ENCODE measurements around the gene PLEKHA7.

Gene PLEKHA7

DNA sequence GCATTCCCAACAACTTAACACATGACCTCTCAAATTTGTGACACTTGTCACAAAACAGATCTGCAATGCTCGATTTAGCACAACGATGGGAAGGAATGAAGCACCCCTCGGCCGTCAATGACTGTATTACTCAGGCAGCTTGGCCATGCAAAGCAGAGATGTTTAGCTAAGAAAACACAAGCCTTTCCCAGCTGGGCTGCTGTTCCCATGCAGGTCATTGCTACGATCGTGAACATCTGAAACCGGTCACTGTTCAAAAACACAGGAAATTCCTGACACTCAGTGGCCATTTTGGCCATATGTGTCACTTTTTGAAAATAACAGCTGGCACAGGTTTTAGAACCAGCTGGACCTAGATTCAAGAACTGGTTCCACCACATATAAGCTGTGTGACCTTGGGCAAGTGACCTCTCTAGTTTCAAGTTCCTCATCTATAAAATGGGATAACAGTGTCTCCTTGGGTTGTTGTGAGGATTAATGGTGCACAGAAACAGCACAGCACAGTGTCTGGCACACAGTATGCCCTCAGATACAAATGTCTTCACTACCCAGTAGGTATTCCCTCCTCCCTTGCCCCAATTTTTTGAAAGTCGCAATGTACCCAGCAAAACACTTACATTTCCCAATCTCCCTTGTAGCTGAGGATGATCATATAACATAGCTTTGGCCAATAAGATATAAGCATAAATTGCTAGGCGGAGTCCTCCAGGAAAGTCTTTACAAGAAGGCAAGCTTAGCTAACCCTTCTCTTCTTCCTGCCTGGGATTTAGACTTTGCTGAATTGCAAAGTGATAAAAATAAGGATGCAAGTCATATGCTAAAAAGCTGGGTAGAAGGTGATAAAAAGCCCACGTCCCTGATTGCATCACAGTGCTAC is 182.7 kb downstream of the PLEKHA7 start:
- TF ChIP-seq ZNF565 (CRISPR knock-in tag; conservative IDR thresholded peaks at IDR 0.05; ENCODE audit: low read depth) (no peak), CSDC2 (CRISPR knock-in tag; IDR thresholded peaks at IDR 0.05) (no peak), ISL1 (CRISPR knock-in tag; IDR thresholded peaks at IDR 0.05) (no peak)
- TF ChIP-seq, protein P1, sequence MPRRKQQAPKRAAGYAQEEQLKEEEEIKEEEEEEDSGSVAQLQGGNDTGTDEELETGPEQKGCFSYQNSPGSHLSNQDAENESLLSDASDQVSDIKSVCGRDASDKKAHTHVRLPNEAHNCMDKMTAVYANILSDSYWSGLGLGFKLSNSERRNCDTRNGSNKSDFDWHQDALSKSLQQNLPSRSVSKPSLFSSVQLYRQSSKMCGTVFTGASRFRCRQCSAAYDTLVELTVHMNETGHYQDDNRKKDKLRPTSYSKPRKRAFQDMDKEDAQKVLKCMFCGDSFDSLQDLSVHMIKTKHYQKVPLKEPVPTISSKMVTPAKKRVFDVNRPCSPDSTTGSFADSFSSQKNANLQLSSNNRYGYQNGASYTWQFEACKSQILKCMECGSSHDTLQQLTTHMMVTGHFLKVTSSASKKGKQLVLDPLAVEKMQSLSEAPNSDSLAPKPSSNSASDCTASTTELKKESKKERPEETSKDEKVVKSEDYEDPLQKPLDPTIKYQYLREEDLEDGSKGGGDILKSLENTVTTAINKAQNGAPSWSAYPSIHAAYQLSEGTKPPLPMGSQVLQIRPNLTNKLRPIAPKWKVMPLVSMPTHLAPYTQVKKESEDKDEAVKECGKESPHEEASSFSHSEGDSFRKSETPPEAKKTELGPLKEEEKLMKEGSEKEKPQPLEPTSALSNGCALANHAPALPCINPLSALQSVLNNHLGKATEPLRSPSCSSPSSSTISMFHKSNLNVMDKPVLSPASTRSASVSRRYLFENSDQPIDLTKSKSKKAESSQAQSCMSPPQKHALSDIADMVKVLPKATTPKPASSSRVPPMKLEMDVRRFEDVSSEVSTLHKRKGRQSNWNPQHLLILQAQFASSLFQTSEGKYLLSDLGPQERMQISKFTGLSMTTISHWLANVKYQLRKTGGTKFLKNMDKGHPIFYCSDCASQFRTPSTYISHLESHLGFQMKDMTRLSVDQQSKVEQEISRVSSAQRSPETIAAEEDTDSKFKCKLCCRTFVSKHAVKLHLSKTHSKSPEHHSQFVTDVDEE (CRISPR knock-in tag; IDR thresholded peaks at IDR 0.05), result no peak
- TF ChIP-seq, protein P2, sequence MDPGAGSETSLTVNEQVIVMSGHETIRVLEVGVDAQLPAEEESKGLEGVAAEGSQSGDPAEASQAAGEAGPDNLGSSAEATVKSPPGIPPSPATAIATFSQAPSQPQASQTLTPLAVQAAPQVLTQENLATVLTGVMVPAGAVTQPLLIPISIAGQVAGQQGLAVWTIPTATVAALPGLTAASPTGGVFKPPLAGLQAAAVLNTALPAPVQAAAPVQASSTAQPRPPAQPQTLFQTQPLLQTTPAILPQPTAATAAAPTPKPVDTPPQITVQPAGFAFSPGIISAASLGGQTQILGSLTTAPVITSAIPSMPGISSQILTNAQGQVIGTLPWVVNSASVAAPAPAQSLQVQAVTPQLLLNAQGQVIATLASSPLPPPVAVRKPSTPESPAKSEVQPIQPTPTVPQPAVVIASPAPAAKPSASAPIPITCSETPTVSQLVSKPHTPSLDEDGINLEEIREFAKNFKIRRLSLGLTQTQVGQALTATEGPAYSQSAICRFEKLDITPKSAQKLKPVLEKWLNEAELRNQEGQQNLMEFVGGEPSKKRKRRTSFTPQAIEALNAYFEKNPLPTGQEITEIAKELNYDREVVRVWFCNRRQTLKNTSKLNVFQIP (CRISPR knock-in tag; IDR thresholded peaks at IDR 0.05; ENCODE audit: borderline replicate concordance, low read depth), result no peak
- no peak for ATAC-seq

DNA sequence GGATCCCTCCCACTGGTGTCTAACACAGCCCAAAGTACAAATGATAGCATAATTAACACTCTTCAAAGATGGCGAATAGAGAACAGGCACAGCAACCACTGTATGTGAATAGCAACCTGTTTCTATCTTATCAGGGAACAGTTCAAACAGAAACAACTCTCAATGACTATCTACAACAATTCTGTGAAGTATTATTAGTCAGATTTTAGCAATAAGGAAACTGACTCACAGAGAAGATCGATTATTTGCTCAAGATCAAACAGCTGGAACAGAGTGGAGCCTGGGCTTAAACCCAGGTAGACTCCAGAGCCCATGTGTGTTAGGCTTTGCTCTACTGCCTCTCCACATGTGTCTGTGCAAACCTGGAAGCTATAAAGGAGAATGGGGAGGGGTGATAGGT is 187.1 kb downstream of the PLEKHA7 start:
- TF ChIP-seq GLIS3 (CRISPR knock-in tag; IDR thresholded peaks at IDR 0.05) (no peak), OSR1 (CRISPR knock-in tag; IDR thresholded peaks at IDR 0.05) (no peak), TOX (CRISPR knock-in tag; IDR thresholded peaks at IDR 0.05; ENCODE audit: borderline replicate concordance) (no peak), ESRRG (CRISPR knock-in tag; IDR thresholded peaks at IDR 0.05) (no peak)
- TF ChIP-seq, protein P1 (CRISPR knock-in tag; IDR thresholded peaks at IDR 0.05), result no peak
- TF ChIP-seq, protein P3, sequence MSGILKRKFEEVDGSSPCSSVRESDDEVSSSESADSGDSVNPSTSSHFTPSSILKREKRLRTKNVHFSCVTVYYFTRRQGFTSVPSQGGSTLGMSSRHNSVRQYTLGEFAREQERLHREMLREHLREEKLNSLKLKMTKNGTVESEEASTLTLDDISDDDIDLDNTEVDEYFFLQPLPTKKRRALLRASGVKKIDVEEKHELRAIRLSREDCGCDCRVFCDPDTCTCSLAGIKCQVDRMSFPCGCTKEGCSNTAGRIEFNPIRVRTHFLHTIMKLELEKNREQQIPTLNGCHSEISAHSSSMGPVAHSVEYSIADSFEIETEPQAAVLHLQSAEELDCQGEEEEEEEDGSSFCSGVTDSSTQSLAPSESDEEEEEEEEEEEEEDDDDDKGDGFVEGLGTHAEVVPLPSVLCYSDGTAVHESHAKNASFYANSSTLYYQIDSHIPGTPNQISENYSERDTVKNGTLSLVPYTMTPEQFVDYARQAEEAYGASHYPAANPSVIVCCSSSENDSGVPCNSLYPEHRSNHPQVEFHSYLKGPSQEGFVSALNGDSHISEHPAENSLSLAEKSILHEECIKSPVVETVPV (CRISPR knock-in tag; IDR thresholded peaks at IDR 0.05), result no peak
- no peak for ATAC-seq

DNA sequence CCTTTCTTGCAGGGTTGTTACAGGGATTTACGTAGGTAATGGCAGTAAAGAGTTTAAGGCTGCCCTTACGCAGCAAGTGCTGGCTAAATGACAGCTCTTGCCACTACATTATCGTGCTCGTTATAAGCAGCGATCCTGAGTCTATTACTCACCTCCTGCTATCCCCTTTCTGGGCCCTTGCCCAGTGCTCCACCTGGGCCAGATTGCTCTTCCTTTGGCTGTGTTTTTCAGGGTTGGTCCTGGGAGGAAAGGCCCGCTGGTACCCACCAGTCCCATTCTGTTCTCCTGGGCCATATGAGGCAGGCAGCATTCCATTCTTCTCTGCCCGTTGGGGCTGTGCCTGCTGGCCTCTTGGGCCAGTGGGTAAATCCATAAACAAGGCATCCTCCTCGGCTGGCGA is 188.2 kb downstream of the PLEKHA7 start:
- no peak for ATAC-seq
- TF ChIP-seq, protein P4, sequence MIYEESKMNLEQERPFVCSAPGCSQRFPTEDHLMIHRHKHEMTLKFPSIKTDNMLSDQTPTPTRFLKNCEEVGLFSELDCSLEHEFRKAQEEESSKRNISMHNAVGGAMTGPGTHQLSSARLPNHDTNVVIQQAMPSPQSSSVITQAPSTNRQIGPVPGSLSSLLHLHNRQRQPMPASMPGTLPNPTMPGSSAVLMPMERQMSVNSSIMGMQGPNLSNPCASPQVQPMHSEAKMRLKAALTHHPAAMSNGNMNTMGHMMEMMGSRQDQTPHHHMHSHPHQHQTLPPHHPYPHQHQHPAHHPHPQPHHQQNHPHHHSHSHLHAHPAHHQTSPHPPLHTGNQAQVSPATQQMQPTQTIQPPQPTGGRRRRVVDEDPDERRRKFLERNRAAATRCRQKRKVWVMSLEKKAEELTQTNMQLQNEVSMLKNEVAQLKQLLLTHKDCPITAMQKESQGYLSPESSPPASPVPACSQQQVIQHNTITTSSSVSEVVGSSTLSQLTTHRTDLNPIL (CRISPR knock-in tag; IDR thresholded peaks at IDR 0.05; ENCODE audit: low read depth), result no peak
- TF ChIP-seq, protein P3 (CRISPR knock-in tag; IDR thresholded peaks at IDR 0.05), result no peak
- no peak for TF ChIP-seq ZNF565 (CRISPR knock-in tag; conservative IDR thresholded peaks at IDR 0.05; ENCODE audit: low read depth)
- TF ChIP-seq GLIS3 (CRISPR knock-in tag; IDR thresholded peaks at IDR 0.05), result no peak
- TF ChIP-seq, protein P5, sequence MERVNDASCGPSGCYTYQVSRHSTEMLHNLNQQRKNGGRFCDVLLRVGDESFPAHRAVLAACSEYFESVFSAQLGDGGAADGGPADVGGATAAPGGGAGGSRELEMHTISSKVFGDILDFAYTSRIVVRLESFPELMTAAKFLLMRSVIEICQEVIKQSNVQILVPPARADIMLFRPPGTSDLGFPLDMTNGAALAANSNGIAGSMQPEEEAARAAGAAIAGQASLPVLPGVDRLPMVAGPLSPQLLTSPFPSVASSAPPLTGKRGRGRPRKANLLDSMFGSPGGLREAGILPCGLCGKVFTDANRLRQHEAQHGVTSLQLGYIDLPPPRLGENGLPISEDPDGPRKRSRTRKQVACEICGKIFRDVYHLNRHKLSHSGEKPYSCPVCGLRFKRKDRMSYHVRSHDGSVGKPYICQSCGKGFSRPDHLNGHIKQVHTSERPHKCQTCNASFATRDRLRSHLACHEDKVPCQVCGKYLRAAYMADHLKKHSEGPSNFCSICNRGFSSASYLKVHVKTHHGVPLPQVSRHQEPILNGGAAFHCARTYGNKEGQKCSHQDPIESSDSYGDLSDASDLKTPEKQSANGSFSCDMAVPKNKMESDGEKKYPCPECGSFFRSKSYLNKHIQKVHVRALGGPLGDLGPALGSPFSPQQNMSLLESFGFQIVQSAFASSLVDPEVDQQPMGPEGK (CRISPR knock-in tag; IDR thresholded peaks at IDR 0.05; ENCODE audit: borderline replicate concordance), result no peak

All from SK-N-SH treated with all-trans-retinoic acid at 6 μM for 48 hours (cell line).